ENCODE results near the gene GNPDA2.

DNA sequence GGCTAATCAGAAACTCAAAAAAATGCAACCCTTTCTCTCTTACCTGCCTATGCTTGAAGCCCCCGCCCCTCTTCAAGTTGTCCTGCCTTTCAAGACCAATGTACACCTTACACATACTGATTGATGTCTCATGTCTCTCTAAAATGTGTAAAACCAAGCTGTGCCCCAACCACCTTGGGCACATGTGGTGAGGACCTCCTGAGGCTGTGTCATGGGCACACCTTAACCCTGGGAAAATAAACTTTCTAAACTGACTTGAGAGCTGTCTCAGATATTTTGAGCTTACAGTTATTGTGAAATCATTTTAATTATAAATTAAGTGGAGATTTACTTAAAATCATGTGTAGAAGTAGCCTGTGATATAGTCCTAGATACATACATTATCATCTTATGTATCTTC lies 25.9 kb downstream of the GNPDA2 start:
- no peak for TF ChIP-seq EZH2 (IDR thresholded peaks at IDR 0.05; ENCODE audit: insufficient read depth, poor library complexity, severe bottlenecking)
- no peak for TF ChIP-seq EZH2phosphoT487 (IDR thresholded peaks at IDR 0.05; ENCODE audit: insufficient read depth, low read depth)
